Measurements from ENCODE around the gene PRPS1. TPM values are rescaled to one million over a fixed set of nuclear protein-coding genes. Genes with fewer than 3 reads are reported as not detected.
"Not testable (repeated sequence)": the region's sequence is repeated elsewhere in the genome, so short reads cannot be mapped to it uniquely, and the experiment has no call there.

Gene PRPS1
- total RNA-seq, 1 experiment from 2014 or later, result 39.9 TPM

GRCh38 chrX:107683931-107684330 lies 55.6 kb downstream of the PRPS1 start:
- in situ Hi-C loops (cut with HindIII; ENCODE audit: low pct_unique_long_range_greater_than_20kb, low sequenced_read_pairs), result no loop called here
- no peak for DNase-seq (ENCODE audit: low read depth, low spot score)

- in situ Hi-C loops (cut with HindIII; ENCODE audit: low pct_unique_long_range_greater_than_20kb, low sequenced_read_pairs), result no loop called here
- peak; percentile 22 for DNase-seq (ENCODE audit: low read depth, low spot score)
Measured at GRCh38 chrX:107684956-107685385, 56.7 kb downstream of the PRPS1 start.

GRCh38 chrX:107685586-107685985 lies 57.3 kb downstream of the PRPS1 start:
- DNase-seq (ENCODE audit: low read depth, low spot score); in situ Hi-C loops (cut with HindIII; ENCODE audit: low pct_unique_long_range_greater_than_20kb, low sequenced_read_pairs): not testable (repeated sequence)

- in situ Hi-C loops (cut with HindIII; ENCODE audit: low pct_unique_long_range_greater_than_20kb, low sequenced_read_pairs), result no loop called here
Measured at GRCh38 chrX:107686026-107686425, 57.7 kb downstream of the PRPS1 start.

GRCh38 chrX:107686792-107687191 lies 58.5 kb downstream of the PRPS1 start:
- in situ Hi-C loops (cut with HindIII; ENCODE audit: low pct_unique_long_range_greater_than_20kb, low sequenced_read_pairs), result no loop called here
- no peak for DNase-seq (ENCODE audit: low read depth, low spot score)

More at GRCh38 chrX:107686026-107686425, 57.7 kb downstream of the PRPS1 start:
- no peak for DNase-seq (ENCODE audit: low read depth, low spot score)

GRCh38 chrX:107687445-107687844 lies 59.1 kb downstream of the PRPS1 start:
- in situ Hi-C loops (cut with HindIII; ENCODE audit: low pct_unique_long_range_greater_than_20kb, low sequenced_read_pairs), result no loop called here
- no peak for DNase-seq (ENCODE audit: low read depth, low spot score)

GRCh38 chrX:107691024-107691448 lies 62.7 kb downstream of the PRPS1 start:
- in situ Hi-C loops (cut with HindIII; ENCODE audit: low pct_unique_long_range_greater_than_20kb, low sequenced_read_pairs), result no loop called here
- DNase-seq (ENCODE audit: low read depth, low spot score), result no peak

GRCh38 chrX:107699616-107700015 lies 71.3 kb downstream of the PRPS1 start:
- in situ Hi-C loops (cut with HindIII; ENCODE audit: low pct_unique_long_range_greater_than_20kb, low sequenced_read_pairs), result no loop called here
- no peak for DNase-seq (ENCODE audit: low read depth, low spot score)

- in situ Hi-C loops (cut with HindIII; ENCODE audit: low pct_unique_long_range_greater_than_20kb, low sequenced_read_pairs), result no loop called here
- no peak for DNase-seq (ENCODE audit: low read depth, low spot score)
Measured at GRCh38 chrX:107700317-107700774, 72.0 kb downstream of the PRPS1 start.

Other genes starting within 250 kb of the PRPS1 start
- 0.03 TPM in 1 of 2 replicates, not detected in the other for gene FRMPD3, start 178.9 kb upstream of the PRPS1 start, total RNA-seq (2014; rRNA removed; shearing (Covaris generic))
- gene TSC22D3, start 147.3 kb downstream of the PRPS1 start, total RNA-seq (2014; rRNA removed; shearing (Covaris generic)), result 23.1 and 24.9 TPM in 2 replicates
- not detected in 2 replicates for gene NCBP2L, start 149.2 kb downstream of the PRPS1 start, total RNA-seq (2014; rRNA removed; shearing (Covaris generic))
- gene MID2, start 197.4 kb downstream of the PRPS1 start, total RNA-seq (2014; rRNA removed; shearing (Covaris generic)), result not detected in 2 replicates